ENCODE measurements around the gene CD226. TPM values are rescaled to one million over a fixed set of nuclear protein-coding genes. Genes with fewer than 3 reads are reported as not detected.

The CD226 gene
- total and polyA plus RNA-seq, 10 of the 15 experiments (the other 5 are each of a cell fraction or from before 2014, with no cell fraction given), result 12.9 to 68.8 (median 47.3) TPM

DNA sequence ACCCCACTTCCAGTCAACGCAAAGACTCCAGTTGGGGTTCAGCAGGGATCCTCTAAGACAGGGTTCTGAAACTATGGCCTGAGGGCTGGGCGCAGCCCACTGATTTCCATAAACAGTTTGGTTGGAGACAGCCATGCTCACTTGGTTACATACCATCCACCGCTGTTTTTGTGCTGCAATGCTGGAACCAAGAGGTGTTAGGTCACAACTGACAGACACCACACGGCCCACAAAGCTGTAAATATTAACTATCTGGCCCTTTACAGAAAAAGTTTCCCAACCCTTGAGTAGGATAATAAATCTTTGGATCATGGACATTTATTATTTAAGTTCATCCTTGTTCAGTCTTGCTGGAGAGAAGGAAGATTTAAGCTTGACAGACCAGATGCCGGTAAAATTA, 8.4 kb upstream of the CD226 start:
- Histone ChIP-seq H3K4me3 (no peak overlapping the region), H3K36me3 (ENCODE audit: control insufficient read depth in 2 of 2, insufficient read depth in 2 of 2, low read length in 1 of 2) (no peaks in the 10 kb centered on the region; a peak in 1 of 4 replicates), H2AFZ (ENCODE audit: control insufficient read depth, low read depth, low read length) (no peak overlapping the region), H3K4me1 (ENCODE audit: control insufficient read depth, insufficient read depth, low read length) (peaks cover 36% of the 10 kb centered on the region), H4K20me1 (ENCODE audit: control insufficient read depth, insufficient read depth) (no peaks in the 10 kb centered on the region), H3K9me3 (replicated peaks; ENCODE audit: control insufficient read depth, insufficient read depth, low read length) (no peaks in the 10 kb centered on the region; the same call in 2 of the 3 replicates), H3K27ac (ENCODE audit: control insufficient read depth, insufficient read depth) (peak overlapping the region; percentile 53), H3K27me3 (replicated peaks in 1 of 2; ENCODE audit: control insufficient read depth in 2 of 2, insufficient read depth in 2 of 2, low read length in 1 of 2) (no peaks in the 10 kb centered on the region), H3K79me2 (ENCODE audit: control insufficient read depth, insufficient read depth, low read length) (no peaks in the 10 kb centered on the region), H3K4me2 (ENCODE audit: control insufficient read depth, insufficient read depth) (peak overlapping the region; percentile 38; the same call in 1 of the 2 replicates), H3K9ac (ENCODE audit: control insufficient read depth, insufficient read depth, low read length) (0 out of 2 replicates have a peak overlapping the region, but pooled peaks have one; percentile 2)
- ChIA-PET CTCF (interaction anchor here (0.8 to 1.9 kb wide), 5 partner anchors 9 to 1031 kb away, joined by 3 to 6 read pairs (median 4); no protein-coding TSS in a partner anchor), RAD21 (ENCODE audit: unreplicated experiment) (interaction anchor here (0.7 to 1.6 kb wide), 5 partner anchors 10 to 115 kb away, joined by 3 to 7 read pairs (median 4); no protein-coding TSS in a partner anchor), POLR2A (interaction anchor here (1.2 kb wide), 1 partner anchor 40 kb away, joined by 4 read pairs; no protein-coding TSS in a partner anchor), SMC1A (ENCODE audit: uncharacterized antibody, unreplicated experiment) (interaction anchor here (0.7 to 1.7 kb wide), 12 partner anchors 12 to 116 kb away, joined by 3 to 9 read pairs (median 4); no protein-coding TSS in a partner anchor)
- TF ChIP-seq ZNF24 (IDR thresholded peaks at IDR 0.05) (no peak), SMAD1 (IDR thresholded peaks at IDR 0.05; ENCODE audit: low read depth, partially characterized antibody) (no peak), POLR2A (IDR thresholded peaks at IDR 0.05; ENCODE audit: low read depth, low read length) (no peak), RBBP5 (conservative IDR thresholded peaks at IDR 0.05) (no peak), DPF2 (IDR thresholded peaks at IDR 0.05) (no peak), HCFC1 (IDR thresholded peaks at IDR 0.05; ENCODE audit: low read length) (no peak), ZNF217 (IDR thresholded peaks at IDR 0.05) (no peak), TCF7 (IDR thresholded peaks at IDR 0.05; ENCODE audit: borderline replicate concordance) (no peak), MYB (IDR thresholded peaks at IDR 0.05; ENCODE audit: borderline replicate concordance, low read depth, low read length) (no peak)
- TF ChIP-seq, protein P1, sequence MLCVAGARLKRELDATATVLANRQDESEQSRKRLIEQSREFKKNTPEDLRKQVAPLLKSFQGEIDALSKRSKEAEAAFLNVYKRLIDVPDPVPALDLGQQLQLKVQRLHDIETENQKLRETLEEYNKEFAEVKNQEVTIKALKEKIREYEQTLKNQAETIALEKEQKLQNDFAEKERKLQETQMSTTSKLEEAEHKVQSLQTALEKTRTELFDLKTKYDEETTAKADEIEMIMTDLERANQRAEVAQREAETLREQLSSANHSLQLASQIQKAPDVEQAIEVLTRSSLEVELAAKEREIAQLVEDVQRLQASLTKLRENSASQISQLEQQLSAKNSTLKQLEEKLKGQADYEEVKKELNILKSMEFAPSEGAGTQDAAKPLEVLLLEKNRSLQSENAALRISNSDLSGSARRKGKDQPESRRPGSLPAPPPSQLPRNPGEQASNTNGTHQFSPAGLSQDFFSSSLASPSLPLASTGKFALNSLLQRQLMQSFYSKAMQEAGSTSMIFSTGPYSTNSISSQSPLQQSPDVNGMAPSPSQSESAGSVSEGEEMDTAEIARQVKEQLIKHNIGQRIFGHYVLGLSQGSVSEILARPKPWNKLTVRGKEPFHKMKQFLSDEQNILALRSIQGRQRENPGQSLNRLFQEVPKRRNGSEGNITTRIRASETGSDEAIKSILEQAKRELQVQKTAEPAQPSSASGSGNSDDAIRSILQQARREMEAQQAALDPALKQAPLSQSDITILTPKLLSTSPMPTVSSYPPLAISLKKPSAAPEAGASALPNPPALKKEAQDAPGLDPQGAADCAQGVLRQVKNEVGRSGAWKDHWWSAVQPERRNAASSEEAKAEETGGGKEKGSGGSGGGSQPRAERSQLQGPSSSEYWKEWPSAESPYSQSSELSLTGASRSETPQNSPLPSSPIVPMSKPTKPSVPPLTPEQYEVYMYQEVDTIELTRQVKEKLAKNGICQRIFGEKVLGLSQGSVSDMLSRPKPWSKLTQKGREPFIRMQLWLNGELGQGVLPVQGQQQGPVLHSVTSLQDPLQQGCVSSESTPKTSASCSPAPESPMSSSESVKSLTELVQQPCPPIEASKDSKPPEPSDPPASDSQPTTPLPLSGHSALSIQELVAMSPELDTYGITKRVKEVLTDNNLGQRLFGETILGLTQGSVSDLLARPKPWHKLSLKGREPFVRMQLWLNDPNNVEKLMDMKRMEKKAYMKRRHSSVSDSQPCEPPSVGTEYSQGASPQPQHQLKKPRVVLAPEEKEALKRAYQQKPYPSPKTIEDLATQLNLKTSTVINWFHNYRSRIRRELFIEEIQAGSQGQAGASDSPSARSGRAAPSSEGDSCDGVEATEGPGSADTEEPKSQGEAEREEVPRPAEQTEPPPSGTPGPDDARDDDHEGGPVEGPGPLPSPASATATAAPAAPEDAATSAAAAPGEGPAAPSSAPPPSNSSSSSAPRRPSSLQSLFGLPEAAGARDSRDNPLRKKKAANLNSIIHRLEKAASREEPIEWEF (IDR thresholded peaks at IDR 0.05; ENCODE audit: insufficient replicate concordance, low read depth, low read length), result no peak
- TF ChIP-seq, protein P2, sequence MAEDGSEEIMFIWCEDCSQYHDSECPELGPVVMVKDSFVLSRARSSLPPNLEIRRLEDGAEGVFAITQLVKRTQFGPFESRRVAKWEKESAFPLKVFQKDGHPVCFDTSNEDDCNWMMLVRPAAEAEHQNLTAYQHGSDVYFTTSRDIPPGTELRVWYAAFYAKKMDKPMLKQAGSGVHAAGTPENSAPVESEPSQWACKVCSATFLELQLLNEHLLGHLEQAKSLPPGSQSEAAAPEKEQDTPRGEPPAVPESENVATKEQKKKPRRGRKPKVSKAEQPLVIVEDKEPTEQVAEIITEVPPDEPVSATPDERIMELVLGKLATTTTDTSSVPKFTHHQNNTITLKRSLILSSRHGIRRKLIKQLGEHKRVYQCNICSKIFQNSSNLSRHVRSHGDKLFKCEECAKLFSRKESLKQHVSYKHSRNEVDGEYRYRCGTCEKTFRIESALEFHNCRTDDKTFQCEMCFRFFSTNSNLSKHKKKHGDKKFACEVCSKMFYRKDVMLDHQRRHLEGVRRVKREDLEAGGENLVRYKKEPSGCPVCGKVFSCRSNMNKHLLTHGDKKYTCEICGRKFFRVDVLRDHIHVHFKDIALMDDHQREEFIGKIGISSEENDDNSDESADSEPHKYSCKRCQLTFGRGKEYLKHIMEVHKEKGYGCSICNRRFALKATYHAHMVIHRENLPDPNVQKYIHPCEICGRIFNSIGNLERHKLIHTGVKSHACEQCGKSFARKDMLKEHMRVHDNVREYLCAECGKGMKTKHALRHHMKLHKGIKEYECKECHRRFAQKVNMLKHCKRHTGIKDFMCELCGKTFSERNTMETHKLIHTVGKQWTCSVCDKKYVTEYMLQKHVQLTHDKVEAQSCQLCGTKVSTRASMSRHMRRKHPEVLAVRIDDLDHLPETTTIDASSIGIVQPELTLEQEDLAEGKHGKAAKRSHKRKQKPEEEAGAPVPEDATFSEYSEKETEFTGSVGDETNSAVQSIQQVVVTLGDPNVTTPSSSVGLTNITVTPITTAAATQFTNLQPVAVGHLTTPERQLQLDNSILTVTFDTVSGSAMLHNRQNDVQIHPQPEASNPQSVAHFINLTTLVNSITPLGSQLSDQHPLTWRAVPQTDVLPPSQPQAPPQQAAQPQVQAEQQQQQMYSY (CRISPR knock-in tag; IDR thresholded peaks at IDR 0.05), result no peak
- TF ChIP-seq, protein P3, sequence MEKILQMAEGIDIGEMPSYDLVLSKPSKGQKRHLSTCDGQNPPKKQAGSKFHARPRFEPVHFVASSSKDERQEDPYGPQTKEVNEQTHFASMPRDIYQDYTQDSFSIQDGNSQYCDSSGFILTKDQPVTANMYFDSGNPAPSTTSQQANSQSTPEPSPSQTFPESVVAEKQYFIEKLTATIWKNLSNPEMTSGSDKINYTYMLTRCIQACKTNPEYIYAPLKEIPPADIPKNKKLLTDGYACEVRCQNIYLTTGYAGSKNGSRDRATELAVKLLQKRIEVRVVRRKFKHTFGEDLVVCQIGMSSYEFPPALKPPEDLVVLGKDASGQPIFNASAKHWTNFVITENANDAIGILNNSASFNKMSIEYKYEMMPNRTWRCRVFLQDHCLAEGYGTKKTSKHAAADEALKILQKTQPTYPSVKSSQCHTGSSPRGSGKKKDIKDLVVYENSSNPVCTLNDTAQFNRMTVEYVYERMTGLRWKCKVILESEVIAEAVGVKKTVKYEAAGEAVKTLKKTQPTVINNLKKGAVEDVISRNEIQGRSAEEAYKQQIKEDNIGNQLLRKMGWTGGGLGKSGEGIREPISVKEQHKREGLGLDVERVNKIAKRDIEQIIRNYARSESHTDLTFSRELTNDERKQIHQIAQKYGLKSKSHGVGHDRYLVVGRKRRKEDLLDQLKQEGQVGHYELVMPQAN (conservative IDR thresholded peaks at IDR 0.05), result no peak
- peak; percentile 59 for ATAC-seq
- no peak for DNase-seq (ENCODE audit: low read depth, low spot score)
- no peak for FAIRE-seq
- in situ Hi-C loops (cut with MboI), result no loop called here
- intact Hi-C loops (cut with micrococcal nuclease; ENCODE audit: unreplicated experiment), result no loop called here
- no TSS peak for BruUV-seq (replicated peaks)
- WGBS (ENCODE audit: insufficient coverage, insufficient replicate concordance, low lambda C conversion rate, missing lambda C conversion rate), result over 99% methylated on average over 5 of the region's 5 CpGs
